GM19043 (cell line): ENCODE measurements around the gene KRTDAP.

Experiments used
- ATAC-seq: cut with Tn5 transposase; IDR thresholded peaks from one replicate; pipeline ENCODE4 v1.9.1; 2021; ENCODE audit warnings: low read depth; ENCODE audit not compliant: unreplicated experiment

Gene KRTDAP

DNA sequence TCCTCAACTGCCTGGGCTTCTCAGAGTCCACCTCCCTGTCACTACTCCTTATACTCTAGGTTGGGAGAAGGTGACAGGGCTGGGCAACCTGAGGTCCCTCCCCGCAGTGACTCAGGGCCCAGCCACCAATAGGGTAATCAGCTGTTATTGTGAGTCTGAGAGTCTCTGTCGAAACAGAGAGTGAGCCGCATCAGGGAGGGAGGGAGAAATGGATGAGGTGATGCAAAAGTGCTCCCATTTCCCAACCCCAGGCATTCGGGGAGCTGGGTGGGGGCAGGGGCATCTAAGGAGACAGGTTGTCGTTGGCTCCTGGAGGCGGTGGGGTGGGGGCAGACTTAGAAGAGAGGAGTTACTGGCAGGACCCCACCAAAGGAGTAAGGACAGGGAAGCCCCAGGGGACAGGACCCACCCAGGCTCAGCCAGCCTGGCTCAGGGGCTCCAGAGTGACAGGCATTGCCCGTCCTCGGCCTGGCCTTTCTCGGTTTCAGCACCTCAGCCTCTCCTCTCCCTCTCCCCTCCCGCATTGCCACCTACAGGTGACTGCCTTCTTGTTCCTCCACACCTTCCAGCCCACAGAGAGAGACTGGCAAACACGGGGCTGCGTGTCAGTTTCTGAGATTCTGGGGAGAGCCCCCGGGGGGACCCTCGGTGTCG is 23.5 kb upstream of the KRTDAP start, which contains the start of gene DMKN:
TSS of gene DMKN (minus strand) at position 22 of the 654 bp plus-strand sequence. CDS start 174 bp downstream, outside the sequence.
- ATAC-seq, result no peak

- ATAC-seq, result no peak
These were observed 22.8 kb upstream of the KRTDAP start for GRCh38 chr19:35512831-35513627.

DNA sequence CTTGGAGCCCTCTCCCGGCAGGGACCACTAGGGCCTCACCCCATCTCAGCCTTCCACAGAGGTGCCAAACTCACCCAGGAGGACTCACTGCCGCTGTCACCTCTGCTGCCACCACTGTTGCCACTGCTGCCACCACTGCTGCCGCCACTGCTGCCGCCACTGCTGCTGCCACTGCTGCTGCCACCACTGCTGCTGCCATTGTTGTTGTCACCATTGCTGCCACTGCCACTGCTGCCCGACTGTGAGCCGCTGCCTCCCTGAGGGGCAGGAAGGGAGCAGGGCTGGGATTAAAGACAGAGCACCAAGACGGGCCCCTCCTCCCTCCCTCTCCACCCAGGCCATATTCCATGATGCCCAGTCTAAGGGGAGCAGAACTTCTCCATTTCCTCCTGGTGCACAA is 21.1 kb upstream of the KRTDAP start:
- ATAC-seq, result no peak

GRCh38 chr19:35510626-35510964 is 20.3 kb upstream of the KRTDAP start:
- no peak for ATAC-seq

DNA sequence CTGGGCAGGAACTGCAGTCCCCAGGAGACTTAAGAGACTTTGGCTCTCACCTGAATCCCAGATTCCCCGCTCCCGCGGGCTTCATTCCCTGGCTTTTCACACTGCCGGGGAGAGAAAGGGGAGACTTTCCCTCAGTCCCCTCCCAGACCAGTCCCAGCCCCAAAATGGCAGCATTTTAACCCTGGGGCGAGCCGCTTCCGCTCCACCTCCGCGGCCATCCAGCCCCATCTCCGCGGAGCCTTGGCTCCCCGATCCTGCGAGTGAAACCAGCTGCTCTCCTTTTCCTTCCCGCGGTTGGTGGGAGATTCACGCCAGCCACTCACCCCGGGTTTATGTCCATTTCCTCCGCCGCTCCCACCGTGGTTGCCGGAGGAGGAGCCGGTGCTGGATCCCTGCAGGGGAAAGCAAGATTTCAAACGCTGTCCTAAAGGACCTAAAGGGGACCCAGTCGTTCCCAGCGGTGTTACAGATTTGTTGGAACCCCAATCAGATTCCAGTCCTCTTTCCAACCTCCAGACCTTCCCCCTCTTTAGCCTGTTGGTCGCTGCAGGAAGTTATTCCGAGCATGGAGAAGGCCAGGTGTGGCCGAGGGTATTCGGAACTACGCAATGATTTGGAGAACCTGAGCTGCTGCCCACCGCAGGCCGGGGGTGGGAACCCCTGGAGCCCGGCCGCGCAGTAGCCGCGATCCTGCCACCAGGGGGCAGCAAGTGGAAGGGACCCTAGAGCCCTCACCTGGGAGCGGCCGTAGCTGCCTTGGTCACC is 19.8 kb upstream of the KRTDAP start:
- ATAC-seq, result no peak

DNA sequence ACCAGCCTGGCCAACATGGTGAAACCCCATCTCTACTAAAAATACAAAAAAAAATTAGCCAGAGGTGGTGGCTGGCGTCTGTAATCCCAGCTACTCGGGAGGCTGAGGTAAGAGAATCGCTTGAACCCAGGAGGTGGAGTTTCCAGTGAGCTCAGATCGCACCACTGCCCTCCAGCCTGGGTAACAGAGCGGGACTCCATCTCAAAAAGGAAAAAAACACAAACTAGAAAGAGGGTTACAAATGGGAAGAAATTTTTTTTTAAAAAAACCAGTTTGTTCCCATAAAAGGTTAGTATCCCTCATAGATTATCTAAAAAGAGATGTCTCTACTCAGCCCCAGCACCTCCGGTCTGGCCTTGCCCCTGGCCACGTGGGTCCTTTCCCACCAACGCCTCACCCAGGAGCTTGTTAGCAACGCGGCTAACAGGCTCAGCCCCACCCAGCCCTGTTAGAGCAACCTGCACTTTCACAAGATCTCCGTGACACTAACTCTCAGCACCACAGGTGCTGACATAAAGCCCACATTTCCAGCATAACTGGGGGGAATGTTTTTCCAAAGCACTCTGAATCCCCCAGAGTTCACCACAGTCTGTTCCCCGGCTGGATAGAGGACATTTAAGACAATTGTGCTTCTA is 18.9 kb upstream of the KRTDAP start:
- ATAC-seq, result no peak

DNA sequence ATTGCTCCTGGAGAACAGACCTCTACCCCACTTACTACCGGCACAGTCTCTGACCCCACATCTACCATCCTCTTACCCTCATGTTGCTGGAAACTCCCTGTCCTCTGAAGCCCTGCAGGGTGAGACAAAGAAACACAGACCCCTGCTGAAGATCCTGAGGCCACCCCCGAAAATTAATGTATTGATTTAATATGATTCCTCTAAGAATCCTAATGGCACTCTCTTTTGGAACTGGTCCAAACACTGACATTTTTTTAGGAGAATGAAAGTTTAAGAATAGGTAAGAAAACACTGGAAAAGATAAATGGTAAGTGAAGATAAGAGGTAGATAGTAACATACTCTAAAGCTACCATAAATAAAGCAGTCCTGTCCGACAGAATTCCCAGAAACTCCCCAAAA is 17.9 kb upstream of the KRTDAP start:
- ATAC-seq, result no peak

DNA sequence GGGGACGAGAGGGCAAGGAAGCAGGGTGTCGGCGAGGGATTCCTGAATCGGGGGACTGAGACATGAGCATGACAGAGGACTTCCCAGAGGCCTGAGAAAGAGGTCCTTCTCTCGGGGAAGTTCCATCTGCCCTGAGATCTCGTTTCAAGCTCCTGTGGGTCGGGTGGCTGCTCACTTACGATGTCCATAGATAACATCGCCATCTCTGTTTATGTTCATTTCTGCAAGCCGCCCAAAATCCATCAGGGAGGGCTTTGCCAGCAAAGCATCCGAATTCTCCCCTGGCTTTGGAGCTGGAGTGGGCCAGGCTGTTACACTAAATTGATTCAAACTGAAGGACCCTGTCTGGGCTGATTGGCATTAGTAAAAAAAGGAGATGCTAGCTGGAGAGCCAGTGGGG is 17.3 kb upstream of the KRTDAP start:
- ATAC-seq, result no peak

- no peak for ATAC-seq
These were observed 15.7 kb upstream of the KRTDAP start for GRCh38 chr19:35506011-35506410.

- no peak for ATAC-seq
These were observed 12.5 kb upstream of the KRTDAP start for GRCh38 chr19:35502751-35503150.

- no peak for ATAC-seq
These were observed 11.4 kb upstream of the KRTDAP start for GRCh38 chr19:35501684-35502083.

DNA sequence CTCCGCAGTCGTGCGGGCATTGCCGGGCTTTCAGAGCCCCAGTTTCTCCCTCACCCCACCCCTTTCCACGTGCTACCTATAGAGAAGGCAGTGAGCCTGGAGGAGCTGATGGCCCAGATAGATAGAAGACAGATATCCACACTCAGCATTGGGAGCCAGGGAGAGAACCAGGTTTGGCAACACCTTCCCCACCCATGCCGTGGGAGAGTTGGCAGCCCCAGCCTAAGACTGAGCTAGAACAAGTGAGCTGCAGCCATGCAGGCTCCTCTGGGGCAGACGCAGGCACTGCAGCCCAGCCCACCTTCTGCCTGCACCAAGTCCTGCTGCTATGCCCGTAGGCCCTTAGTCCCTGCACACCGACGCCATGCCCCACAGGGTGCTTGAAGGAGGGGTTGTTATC is 10.3 kb upstream of the KRTDAP start:
- ATAC-seq, result no peak

DNA sequence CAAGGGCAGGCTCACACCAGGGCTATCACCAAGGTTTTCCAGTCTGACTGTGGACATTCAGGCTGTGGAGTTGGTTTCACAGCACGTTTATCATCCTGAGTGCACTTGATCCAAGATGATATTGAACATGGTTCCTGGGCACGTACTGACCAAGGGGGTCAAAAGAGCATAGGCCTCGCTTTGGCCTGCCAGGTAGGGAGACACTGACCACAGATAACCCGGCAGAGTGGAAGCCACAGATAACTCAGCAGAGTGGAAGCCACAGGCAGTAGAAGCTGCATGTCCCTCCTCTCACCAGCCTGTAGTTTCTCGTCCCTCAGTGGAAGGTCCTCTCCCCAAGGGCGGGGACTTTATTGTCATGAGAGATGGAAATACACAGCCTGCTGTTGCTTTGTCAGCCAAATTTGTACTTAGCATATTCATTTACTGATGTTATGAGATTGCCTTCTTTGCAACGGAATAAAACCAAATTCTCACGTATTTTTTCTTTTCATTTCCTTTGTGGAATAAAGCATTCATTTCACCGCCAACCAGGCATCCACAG is 8.8 kb upstream of the KRTDAP start:
- no peak for ATAC-seq

DNA sequence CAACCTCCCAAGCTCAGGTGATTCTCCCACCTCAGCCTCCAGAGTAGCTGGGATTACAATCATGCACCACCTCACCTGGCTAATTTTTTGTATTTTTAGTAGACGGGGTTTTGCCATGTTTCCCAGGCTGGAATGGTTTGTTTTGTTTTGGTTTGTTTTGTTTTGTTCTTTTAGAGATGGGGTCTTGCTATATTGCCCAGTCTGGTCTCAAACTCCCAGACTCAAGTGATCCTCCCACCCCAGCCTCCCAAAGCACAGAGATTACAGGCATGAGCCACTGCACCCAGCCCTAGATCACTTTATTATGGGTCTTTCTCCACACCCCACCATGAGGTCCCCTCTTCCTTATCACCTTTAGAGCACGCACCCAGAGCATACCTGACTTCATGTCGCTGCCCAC is 8.0 kb upstream of the KRTDAP start:
- ATAC-seq, result no peak

GRCh38 chr19:35497406-35497805 is 7.1 kb upstream of the KRTDAP start:
- no peak for ATAC-seq

- ATAC-seq, result no peak
These were observed 5.1 kb upstream of the KRTDAP start for GRCh38 chr19:35495107-35496064.

- ATAC-seq, result no peak
These were observed 3.7 kb upstream of the KRTDAP start for GRCh38 chr19:35493971-35494370.

DNA sequence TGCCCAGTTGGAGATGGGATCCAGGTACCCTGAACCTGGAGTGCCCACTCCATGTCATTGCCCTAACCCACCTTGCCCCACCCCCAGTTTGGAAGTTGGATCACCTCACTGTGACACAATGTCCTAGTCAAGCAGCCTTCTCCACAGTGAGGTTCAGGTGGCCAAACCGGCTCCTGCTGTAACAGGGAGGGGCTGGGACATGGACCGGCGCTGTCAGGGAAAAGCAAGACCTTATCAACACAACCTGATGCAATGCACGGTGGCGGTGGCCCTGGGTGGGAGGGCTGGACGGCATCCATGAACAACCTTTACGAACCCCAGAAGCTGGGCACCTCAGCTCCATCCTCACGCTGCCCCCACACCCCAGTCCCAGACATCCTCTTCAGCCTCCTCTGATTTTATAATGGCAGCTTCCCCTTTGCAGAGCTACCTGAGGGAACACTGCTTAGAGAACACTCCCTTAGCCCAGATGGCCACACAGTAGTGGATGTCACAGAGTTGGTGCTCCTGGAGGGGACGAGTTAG is 1.6 kb upstream of the KRTDAP start:
- no peak for ATAC-seq

- ATAC-seq, result no peak
These were observed 1.6 kb downstream of the KRTDAP start for GRCh38 chr19:35488677-35489076.
